HepG2 (cell line): ENCODE results near the gene CCND1. TPM values are rescaled to one million over a fixed set of nuclear protein-coding genes. Genes with fewer than 3 reads are reported as not detected.
A peak's percentile ranks its signal among the peaks of the same experiment; 100 is the strongest.

Source experiments
- ADNP ChIP-seq: sonication (generic); formaldehyde crosslinking; IDR thresholded peaks from 2 replicates; pipeline ENCODE4 v1.4.0; 2020; ENCODE audit warnings: missing genetic modification reagents
- AGO1 ChIP-seq: fragments of 200-400 bp; formaldehyde crosslinking; IDR thresholded peaks from 2 replicates; pipeline ENCODE4 v1.6.1; 2017; ENCODE audit warnings: mild to moderate bottlenecking, low read depth, low read length, moderate library complexity; ENCODE audit not compliant: poor library complexity, severe bottlenecking
- ATF7-NPFF ChIP-seq: sonication (generic); formaldehyde crosslinking; IDR thresholded peaks from 2 replicates; pipeline ENCODE4 v1.8.1; 2023; ENCODE audit warnings: mild to moderate bottlenecking, low read depth, missing genetic modification reagents, moderate library complexity
- BCLAF1 ChIP-seq: fragments of 450-650 bp; IDR thresholded peaks from 2 replicates; pipeline ENCODE4 v1.6.1; 2017; ENCODE audit warnings: mild to moderate bottlenecking
- FOXP1 ChIP-seq, 2 experiments: fragments of 450-650 bp in 1 of 2; IDR thresholded peaks; 2 replicates each; pipeline ENCODE4 v1.6.1; 2017 to 2018; ENCODE audit warnings: antibody characterized with exemption in 1 of 2
- HNRNPLL ChIP-seq: fragments of 200-400 bp; formaldehyde crosslinking; IDR thresholded peaks from 2 replicates; pipeline ENCODE4 v1.6.1; 2017; ENCODE audit warnings: mild to moderate bottlenecking, low read depth, low read length; ENCODE audit not compliant: poor library complexity, severe bottlenecking
- HOXA5 ChIP-seq: sonication (generic); formaldehyde crosslinking; IDR thresholded peaks from 2 replicates; pipeline ENCODE4 v1.4.0; 2020; ENCODE audit warnings: missing genetic modification reagents
- IRX3 ChIP-seq: sonication (generic); formaldehyde crosslinking; IDR thresholded peaks from 2 replicates; pipeline ENCODE4 v1.8.1; 2023; ENCODE audit warnings: mild to moderate bottlenecking, low read depth, missing genetic modification reagents, borderline replicate concordance
- MAFG ChIP-seq: sonication (generic); formaldehyde crosslinking; IDR thresholded peaks from 2 replicates; pipeline ENCODE4 v1.5.1; 2020; ENCODE audit warnings: mild to moderate bottlenecking, missing genetic modification reagents
- NCOA5 ChIP-seq: sonication (generic); formaldehyde crosslinking; IDR thresholded peaks from 2 replicates; pipeline ENCODE4 v1.4.0; 2020; ENCODE audit warnings: missing genetic modification reagents
- ZFP36L2 ChIP-seq: sonication (generic); formaldehyde crosslinking; IDR thresholded peaks from 2 replicates; pipeline ENCODE4 v1.4.0; 2020; ENCODE audit warnings: missing genetic modification reagents
- ZFP37 ChIP-seq: sonication (generic); formaldehyde crosslinking; IDR thresholded peaks from 2 replicates; pipeline ENCODE4 v1.4.0; 2020; ENCODE audit warnings: missing genetic modification reagents, borderline replicate concordance
- ZHX1 ChIP-seq: sonication (generic); formaldehyde crosslinking; IDR thresholded peaks from 2 replicates; pipeline ENCODE4 v1.8.1; 2022; ENCODE audit warnings: low read depth, mild to moderate bottlenecking, missing genetic modification reagents
- ZNF432 ChIP-seq: sonication (generic); formaldehyde crosslinking; IDR thresholded peaks from 2 replicates; pipeline ENCODE4 v1.5.0; 2020; ENCODE audit warnings: missing genetic modification reagents, mild to moderate bottlenecking, borderline replicate concordance
- ZNF660 ChIP-seq: sonication (generic); formaldehyde crosslinking; IDR thresholded peaks from 2 replicates; pipeline ENCODE4 v1.5.1; 2020; ENCODE audit warnings: mild to moderate bottlenecking, low read depth, missing genetic modification reagents, borderline replicate concordance
- ZNF841 ChIP-seq: sonication (generic); formaldehyde crosslinking; IDR thresholded peaks from 2 replicates; pipeline ENCODE4 v1.8.1; 2023; ENCODE audit warnings: missing genetic modification reagents, borderline replicate concordance
- polyA plus RNA-seq, 8 experiments: library from polyadenylated mRNA; depleted of rRNA in 3 of 8; stranded (reverse) in 7 of 8; unstranded in 1 of 8; fragments of >200 nt; fragmentation: Illumina TruSeq in 4 of 8; extraction: Trizol in 4 of 8; gene quantifications; 2 replicates each; pipeline versions ENCODE4 v1.2.1 to v1.2.3, GENCODE V29; 2011 to 2016; ENCODE audit warnings: low read depth in 4 of 8, missing spikeins in 1 of 8, mixed read lengths in 1 of 8; ENCODE audit not compliant: insufficient read depth in 1 of 8
- total RNA-seq, 5 experiments: library from RNA; depleted of rRNA; stranded (reverse); fragments of >200 nt; fragmentation: Illumina TruSeq; extraction: Trizol; gene quantifications; 2 replicates each; pipeline ENCODE4 v1.2.3, GENCODE V29; 2016; ENCODE audit warnings: low read depth in 1 of 5
- TF ChIP-seq, protein P1 (sequence below): IDR thresholded peaks from 2 replicates; pipeline ENCODE4 v1.6.1; 2016; ENCODE audit warnings: mild to moderate bottlenecking
- TF ChIP-seq, protein P2 (sequence below): sonication (generic); formaldehyde crosslinking; IDR thresholded peaks from 2 replicates; pipeline ENCODE4 v1.4.0; 2020; ENCODE audit warnings: low read depth, mild to moderate bottlenecking, missing genetic modification reagents
- TF ChIP-seq, protein P3 (sequence below): sonication (generic); formaldehyde crosslinking; IDR thresholded peaks from 2 replicates; pipeline ENCODE4 v1.4.0; 2020; ENCODE audit warnings: missing genetic modification reagents

CCND1 gene
- total and polyA plus RNA-seq, 2 of the 13 experiments (the other 11 are each of a cell fraction or from before 2014, with no cell fraction given), result 107 to 136 TPM

GRCh38 chr11:69683764-69684333, 42.9 kb downstream of the CCND1 start (continued):
- TF ChIP-seq, protein P1, sequence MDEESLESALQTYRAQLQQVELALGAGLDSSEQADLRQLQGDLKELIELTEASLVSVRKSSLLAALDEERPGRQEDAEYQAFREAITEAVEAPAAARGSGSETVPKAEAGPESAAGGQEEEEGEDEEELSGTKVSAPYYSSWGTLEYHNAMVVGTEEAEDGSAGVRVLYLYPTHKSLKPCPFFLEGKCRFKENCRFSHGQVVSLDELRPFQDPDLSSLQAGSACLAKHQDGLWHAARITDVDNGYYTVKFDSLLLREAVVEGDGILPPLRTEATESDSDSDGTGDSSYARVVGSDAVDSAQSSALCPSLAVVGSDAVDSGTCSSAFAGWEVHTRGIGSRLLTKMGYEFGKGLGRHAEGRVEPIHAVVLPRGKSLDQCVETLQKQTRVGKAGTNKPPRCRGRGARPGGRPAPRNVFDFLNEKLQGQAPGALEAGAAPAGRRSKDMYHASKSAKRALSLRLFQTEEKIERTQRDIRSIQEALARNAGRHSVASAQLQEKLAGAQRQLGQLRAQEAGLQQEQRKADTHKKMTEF (CRISPR knock-in tag), result no peak
- no peak for TF ChIP-seq BCLAF1
- TF ChIP-seq HNRNPLL, result no peak
- TF ChIP-seq ADNP, result no peak; the same call in 1 of the 2 replicates
- TF ChIP-seq ZHX1 (CRISPR knock-in tag), result no peak
- TF ChIP-seq NCOA5 (CRISPR knock-in tag), result no peak
- TF ChIP-seq ZFP37 (CRISPR knock-in tag), result no peak
- TF ChIP-seq, protein P2, sequence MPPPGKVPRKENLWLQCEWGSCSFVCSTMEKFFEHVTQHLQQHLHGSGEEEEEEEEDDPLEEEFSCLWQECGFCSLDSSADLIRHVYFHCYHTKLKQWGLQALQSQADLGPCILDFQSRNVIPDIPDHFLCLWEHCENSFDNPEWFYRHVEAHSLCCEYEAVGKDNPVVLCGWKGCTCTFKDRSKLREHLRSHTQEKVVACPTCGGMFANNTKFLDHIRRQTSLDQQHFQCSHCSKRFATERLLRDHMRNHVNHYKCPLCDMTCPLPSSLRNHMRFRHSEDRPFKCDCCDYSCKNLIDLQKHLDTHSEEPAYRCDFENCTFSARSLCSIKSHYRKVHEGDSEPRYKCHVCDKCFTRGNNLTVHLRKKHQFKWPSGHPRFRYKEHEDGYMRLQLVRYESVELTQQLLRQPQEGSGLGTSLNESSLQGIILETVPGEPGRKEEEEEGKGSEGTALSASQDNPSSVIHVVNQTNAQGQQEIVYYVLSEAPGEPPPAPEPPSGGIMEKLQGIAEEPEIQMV, result 0 out of 2 replicates have a peak, but pooled peaks have one; percentile 29
- no peak for TF ChIP-seq FOXP1 (IDR thresholded peaks at IDR 0.05)
- TF ChIP-seq FOXP1 (CRISPR knock-in tag; IDR thresholded peaks at IDR 0.05), result 0 out of 2 replicates have a peak, but pooled peaks have one; percentile 14
- TF ChIP-seq, protein P3, sequence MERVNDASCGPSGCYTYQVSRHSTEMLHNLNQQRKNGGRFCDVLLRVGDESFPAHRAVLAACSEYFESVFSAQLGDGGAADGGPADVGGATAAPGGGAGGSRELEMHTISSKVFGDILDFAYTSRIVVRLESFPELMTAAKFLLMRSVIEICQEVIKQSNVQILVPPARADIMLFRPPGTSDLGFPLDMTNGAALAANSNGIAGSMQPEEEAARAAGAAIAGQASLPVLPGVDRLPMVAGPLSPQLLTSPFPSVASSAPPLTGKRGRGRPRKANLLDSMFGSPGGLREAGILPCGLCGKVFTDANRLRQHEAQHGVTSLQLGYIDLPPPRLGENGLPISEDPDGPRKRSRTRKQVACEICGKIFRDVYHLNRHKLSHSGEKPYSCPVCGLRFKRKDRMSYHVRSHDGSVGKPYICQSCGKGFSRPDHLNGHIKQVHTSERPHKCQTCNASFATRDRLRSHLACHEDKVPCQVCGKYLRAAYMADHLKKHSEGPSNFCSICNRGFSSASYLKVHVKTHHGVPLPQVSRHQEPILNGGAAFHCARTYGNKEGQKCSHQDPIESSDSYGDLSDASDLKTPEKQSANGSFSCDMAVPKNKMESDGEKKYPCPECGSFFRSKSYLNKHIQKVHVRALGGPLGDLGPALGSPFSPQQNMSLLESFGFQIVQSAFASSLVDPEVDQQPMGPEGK (CRISPR knock-in tag), result peak; percentile 37; the same call in 1 of the 2 replicates
- no peak for TF ChIP-seq ZNF660 (CRISPR knock-in tag)
- TF ChIP-seq ATF7-NPFF (CRISPR knock-in tag), result no peak
- TF ChIP-seq AGO1, result no peak
- no peak for TF ChIP-seq ZFP36L2 (CRISPR knock-in tag)
- no peak for TF ChIP-seq MAFG (CRISPR knock-in tag)
- no peak for TF ChIP-seq ZNF432
- no peak for TF ChIP-seq HOXA5 (CRISPR knock-in tag)
- TF ChIP-seq IRX3 (CRISPR knock-in tag), result no peak
- TF ChIP-seq ZNF841 (CRISPR knock-in tag), result no peak
